Inflammatory macrophage treated with lipopolysaccharide for 4 hours (primary cell): Measurements from ENCODE around the gene PLEKHA5.
"Not testable (repeated sequence)": the region's sequence is repeated elsewhere in the genome, so short reads cannot be mapped to it uniquely, and the experiment has no call there.

Experiments used
- DNase-seq: peaks from one replicate; pipeline ENCODE4 v3.0.0-alpha.2; 2020

The PLEKHA5 gene, protein sequence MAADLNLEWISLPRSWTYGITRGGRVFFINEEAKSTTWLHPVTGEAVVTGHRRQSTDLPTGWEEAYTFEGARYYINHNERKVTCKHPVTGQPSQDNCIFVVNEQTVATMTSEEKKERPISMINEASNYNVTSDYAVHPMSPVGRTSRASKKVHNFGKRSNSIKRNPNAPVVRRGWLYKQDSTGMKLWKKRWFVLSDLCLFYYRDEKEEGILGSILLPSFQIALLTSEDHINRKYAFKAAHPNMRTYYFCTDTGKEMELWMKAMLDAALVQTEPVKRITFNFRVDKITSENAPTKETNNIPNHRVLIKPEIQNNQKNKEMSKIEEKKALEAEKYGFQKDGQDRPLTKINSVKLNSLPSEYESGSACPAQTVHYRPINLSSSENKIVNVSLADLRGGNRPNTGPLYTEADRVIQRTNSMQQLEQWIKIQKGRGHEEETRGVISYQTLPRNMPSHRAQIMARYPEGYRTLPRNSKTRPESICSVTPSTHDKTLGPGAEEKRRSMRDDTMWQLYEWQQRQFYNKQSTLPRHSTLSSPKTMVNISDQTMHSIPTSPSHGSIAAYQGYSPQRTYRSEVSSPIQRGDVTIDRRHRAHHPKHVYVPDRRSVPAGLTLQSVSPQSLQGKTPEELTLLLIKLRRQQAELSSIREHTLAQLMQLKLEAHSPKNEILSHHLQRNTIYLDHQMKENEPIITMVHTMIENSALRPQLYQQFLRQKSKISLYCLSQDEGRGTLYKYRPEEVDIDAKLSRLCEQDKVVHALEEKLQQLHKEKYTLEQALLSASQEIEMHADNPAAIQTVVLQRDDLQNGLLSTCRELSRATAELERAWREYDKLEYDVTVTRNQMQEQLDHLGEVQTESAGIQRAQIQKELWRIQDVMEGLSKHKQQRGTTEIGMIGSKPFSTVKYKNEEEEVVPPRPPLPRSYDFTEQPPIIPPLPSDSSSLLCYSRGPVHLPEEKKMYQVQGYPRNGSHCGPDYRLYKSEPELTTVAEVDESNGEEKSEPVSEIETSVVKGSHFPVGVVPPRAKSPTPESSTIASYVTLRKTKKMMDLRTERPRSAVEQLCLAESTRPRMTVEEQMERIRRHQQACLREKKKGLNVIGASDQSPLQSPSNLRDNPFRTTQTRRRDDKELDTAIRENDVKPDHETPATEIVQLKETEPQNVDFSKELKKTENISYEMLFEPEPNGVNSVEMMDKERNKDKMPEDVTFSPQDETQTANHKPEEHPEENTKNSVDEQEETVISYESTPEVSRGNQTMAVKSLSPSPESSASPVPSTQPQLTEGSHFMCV

DNA sequence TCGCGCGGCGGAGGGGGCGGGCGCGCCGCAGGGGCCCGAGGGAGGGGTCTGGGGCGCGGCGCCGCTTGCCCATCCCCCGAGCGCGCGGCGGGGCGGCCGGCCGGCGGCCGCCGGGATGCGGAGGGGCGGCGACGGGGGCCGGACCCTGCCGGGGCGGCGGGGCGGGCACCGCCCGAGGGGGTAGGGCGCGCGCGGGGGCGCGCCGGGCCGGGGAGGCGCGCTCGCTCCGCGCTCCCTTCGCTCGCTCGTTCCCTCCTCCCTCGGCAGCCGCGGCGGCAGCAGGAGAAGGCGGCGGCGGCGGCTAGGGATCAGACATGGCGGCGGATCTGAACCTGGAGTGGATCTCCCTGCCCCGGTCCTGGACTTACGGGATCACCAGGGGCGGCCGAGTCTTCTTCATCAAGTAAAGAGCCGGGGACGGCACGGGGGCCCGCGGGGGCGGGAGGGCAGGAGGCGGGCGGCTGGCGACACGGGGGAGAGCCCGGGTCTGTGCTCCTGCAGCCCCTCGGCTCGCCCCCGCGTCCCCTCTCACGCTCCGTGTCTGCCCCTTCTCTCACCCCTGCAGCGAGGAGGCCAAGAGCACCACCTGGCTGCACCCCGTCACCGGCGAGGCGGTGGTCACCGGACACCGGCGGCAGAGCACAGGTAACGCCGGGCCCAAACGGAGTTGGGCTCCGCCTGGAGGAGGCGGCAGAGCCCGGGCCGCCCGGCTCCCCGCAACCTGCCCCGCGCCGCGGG lies at the start of gene PLEKHA5:
Gene PLEKHA5 (plus strand): TSS at position 248 of the 738 bp plus-strand sequence. CDS start 67 bp downstream, at position 315.
- peak; percentile 56 for DNase-seq

DNA sequence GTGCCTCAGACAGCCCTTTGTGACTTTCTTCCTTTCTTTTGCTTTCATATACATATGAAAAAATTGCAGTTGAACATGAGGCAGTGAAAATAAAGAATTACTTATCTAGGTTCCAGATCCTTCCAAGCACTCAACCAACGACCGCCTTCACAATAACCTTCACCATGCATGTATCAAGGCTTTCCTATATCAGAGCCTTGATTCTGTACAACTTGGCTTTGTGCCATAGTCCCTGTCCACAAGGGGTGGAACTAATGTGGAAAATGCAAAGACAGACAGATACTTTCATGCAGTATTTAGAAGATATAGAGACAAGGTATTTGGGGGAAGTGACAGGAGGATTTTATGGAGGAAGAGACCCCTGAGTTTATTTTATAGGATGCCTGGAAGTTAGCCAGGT lies 48.6 kb upstream of the PLEKHA5 start:
- DNase-seq, result no peak

DNA sequence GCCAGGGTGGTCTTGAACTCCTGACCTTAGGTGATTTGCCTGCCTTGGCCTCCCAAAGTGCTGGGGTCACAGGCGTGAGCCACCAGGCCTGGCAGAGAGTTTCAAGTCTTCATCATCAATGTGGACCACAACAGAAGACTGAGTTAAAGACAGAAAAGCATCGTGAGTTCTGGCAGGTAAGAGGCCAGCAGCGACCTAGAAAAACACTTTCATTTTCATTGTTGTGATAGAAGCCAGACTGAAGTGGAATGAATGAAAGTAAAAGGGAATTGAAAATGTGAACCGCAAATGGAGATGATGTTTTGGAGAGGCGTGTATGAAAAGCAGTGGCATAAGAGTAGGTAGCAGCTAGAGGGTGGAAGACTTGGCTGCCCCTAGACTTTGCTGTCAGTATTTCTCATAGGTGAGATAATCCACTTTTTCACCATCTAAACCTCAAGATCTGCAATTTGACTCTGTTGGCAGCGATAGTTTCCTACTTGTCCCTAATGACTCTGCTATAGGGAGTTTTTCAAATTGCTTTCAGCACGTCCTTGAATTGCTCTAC lies 47.1 kb upstream of the PLEKHA5 start:
- DNase-seq, result no peak

DNA sequence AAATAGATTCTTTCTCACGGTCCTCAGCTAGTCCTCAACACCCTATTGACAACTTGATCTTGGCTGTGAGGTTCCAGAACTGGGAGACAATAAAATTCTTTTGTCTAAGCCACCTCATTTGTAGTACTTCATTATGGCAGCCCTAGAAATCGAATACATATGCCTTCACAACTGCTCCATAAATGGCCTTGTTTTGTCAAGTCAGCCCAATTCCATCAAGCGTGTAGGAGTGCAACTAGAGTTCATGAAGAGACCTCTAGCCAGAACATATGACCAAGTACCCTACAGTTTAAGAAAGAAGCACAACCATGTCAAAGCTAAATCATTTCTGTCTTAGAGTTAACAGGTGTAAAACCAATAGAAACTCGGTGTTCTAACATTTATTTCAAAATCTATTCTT lies 45.0 kb upstream of the PLEKHA5 start:
- no peak for DNase-seq

DNA sequence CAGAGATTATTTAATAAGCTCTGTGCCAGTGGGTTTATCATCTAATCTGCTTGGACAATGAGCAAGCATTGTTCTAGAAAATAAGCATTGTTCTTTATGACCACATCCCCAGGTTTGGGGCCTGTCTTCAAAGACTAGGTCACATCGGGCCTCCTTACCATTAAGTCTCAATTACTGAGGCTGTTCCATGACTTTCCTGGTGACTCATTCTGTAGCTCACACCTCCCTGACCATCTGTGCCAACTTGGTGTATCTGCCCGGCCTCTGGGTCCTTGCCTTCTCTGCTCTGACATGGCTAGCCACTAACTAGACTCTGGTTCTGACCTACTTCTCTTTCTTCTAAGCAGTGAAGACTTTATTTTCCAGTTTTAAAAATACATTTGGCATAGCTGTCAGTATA lies 44.4 kb upstream of the PLEKHA5 start:
- no peak for DNase-seq

DNA sequence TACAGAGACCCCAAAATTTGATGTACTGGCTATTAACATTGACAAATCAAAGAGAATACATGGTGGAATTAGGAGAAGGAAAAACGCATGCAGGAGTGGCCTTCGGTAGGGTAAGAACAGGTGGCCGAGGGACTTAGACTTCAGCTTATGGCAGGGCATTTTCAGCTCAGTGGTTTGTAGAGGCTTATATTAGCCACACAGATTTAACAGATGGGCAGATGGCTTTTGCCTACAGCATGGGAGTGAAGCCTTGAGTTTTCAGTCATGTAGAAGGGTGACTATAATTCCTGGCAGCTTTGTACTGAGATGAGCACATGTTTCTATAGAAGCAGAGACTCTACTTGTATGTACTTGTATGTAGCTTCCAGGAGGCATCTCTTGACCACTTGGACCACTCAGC lies 40.9 kb upstream of the PLEKHA5 start:
- no peak for DNase-seq

DNA sequence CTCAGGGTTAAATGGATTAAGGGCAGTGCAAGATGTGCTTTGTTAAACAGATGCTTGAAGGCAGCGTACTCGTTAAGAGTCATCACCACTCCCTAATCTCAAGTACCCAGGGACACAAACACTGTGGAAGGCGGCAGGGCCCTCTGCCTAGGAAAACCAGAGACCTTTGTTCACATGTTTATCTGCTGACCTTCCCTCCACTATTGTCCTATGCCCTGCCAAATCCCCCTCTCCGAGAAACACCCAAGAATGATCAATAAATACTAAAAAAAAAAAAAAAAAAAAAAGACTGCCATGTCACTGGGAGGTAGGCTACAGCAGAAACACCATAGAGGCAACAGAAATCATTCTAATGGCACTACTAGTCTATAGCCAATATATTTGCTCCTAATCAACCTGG lies 37.1 kb upstream of the PLEKHA5 start:
- not testable (repeated sequence) for DNase-seq

DNA sequence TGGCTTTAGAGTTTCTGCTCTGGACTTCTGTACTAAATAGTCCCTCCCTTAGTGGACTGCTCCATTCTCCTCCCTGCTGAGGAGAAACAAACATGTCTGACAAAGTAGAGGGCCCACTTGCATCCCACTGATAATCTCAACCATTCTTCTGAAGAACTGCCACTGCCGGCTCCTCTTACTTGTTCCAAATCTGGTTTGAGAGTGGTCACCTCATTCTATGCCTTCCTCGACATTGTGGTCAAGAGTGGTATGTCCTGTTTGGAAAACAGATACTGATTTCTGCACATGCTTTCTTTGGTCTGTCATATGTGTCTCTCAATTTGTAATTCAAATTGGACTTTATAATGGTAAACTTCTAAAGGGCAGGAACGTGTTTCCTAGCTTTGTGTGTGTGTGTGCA lies 36.3 kb upstream of the PLEKHA5 start:
- no peak for DNase-seq

DNA sequence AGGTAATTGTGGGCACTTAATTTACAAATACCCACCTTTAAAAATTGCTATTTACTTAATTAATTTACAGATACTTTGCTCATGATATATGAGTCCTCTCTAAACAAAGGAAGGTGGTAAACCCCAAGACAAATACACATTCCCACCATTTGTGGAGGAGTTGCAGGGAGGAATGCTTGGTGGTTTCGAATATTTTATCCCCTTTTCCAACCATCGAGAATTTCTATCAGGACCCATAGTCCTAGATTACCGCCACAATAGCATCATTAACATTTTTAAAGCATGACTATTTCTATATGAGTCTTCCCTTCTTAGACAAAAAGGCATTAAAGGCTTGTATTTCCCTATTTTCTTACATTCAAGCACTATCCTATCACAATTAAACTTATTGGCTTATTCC lies 34.2 kb upstream of the PLEKHA5 start:
- no peak for DNase-seq

DNA sequence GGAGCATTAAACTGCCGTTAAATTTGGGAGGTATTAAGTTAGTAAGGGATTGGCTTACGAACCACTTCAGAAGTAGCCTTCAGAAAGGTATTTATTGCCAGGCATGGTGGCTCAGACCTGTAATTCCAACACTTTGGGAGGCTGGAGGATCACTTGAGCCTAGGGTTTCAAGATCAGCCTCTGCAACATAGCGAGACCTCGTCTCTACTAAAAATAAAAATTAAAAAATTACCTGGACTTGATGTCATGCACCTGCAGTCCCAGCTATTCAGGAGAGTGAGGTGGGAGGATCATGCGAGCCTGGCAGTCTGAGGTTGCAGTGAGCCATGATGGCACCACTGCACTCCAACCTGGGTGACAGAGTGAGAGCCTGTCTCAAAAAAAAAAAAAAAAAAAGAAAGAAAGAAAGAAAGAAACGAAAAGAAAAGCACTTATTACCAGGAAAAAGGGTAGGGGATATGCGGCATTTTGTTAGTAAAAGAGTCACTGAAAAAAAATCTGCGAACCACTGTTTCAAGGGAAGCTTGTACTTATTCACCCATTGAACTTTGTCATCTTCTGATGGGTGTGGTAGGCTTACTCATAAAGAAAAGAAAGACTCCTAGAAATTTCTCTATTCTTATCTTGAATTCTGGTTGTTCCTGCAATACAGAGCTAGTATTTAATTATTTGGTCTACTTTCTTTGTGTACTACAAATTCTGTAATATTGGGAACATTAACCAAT lies 33.6 kb upstream of the PLEKHA5 start:
- no peak for DNase-seq

DNA sequence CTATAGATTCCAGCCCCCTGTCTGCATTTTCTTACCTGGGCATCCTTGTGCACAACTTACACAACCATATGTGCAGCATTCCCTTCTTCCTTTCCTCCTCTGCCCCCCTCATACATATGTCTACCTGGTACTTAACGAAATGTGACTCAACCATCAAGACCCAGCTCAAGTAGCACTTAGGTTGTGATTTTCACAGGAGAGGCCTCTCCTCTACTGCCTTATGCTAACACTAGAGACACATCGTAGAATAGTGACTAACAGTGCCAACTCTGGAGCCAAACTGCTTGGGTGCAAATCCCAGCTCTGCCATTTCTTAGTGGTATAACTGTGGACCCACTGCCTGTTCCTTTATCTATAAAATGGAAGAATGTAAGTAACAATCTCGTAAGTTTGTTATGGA lies 24.1 kb upstream of the PLEKHA5 start:
- DNase-seq, result no peak

DNA sequence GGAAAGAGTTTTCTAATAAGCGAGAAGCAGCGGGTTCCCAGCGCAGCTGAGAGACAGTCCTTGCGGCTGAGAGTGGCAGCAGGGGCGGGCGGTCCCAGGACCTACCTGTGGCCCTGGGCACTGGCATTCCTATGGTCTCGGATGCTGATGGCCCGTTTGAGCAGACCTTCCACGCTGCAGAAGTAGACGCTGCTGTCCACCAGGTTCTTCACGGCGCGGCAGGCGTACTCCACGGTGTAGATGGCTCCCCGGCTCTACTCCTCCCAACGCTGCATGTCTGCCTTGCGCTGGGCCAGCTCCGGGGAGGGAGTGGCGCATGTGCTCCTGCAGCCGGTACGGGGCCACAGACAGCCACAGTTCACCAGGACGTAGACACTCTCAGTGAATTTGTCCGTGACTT lies 21.8 kb upstream of the PLEKHA5 start:
- no peak for DNase-seq

DNA sequence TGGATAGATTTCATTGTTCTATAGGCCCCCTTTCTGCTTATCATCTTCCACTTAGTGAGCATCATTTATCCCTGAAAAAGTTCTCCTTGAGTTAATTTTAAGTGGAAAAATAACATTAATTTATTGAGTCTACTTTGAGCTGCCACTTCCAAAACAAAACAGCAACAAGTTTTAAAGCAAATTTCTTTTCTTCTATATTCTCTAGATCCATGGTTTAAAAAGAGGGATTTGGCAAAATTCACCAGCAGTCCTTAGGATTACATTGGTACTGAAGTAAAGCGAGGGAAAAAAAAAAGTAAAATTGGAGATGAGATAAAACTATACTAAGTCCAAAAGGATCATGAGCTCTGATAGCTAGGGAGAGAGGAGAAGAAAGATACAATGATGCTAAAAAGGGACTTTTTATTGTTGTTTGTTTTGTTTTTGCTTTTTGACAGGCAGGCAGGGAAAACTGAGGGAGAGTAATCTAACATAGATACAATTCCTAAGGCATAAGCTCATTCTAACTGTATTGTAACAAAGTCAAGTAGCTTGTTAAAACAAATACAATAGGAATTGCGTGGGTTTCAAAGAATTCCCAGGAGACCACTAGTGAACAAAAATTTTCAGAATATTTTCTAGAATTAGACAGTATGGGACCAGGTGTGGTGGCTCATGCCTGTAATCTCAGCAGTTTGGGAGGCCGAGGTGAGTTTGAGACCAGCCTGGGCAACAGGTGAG lies 19.2 kb upstream of the PLEKHA5 start:
- no peak for DNase-seq

DNA sequence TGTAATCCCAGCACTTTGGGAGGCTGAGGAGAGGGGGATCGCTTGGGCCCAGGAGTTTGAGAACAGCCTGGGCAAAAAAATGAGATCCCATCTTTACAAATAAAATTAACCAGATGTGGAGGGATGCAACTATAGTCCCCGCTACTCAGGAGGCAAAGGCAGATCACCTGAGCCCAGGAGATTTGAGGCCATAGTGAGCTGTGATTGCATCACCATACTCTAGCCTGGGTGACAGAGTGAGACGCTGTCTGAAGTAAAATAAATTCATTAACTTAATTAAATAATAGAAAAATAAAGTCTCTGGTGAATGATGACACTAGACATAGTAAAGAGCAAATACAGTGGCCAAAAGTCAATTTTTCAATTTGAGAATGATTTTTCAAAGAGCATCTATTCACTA lies 16.1 kb upstream of the PLEKHA5 start:
- DNase-seq, result no peak

DNA sequence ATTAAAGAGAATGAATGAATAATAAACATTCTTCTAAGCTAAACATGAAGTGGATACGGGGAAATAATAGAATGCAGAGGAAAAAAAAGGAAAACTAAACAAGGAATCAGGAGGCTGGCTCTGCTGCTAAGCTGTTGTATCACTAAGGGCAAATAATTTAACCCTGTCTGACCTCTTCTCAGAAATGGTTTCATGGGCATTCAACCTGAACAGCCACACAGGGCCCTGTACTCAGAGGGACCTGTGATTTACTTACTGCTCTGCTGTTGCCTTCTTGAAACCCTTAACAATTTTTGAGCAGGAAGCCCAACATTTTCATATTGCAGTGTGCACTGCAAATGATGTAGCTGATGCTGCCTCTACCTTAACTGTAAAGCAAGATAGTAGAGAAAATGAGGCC lies 14.2 kb upstream of the PLEKHA5 start:
- DNase-seq, result no peak

DNA sequence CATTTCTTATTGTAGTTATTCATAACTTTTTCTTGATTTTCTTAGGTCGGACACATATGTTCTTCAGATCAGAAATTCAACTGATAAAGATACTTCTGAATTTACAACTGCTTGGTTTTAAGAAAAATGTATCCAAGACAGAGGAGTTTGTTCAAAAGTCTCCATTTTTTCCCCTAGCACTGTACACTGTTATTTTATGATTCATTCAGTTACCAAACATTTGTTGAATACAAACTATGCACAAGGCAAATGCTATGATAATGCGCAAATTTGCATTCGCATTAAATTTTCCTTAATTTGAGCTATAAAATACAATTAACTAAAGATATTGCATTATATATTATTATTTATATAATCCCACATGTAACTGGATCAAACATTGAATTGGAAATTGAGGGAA lies 10.1 kb upstream of the PLEKHA5 start:
- no peak for DNase-seq

DNA sequence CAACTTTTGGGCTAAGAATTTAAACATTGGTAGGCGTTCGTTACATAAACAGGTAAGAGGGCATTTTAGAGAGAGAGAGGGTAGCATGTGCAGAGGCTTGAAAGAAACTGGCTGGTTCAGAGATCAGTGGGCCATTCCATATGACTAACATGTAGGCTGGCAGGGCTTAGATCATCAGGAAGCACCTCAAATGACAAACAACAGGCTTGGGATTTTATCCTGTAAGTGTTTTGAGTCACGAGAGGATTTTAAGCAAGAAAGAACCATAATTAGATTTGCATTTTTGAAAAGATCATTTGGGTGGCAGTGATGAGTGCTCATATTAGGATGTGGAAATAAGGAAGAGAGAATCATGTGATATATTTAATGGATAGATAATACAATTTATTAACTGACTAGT lies 8.7 kb upstream of the PLEKHA5 start:
- DNase-seq, result no peak

DNA sequence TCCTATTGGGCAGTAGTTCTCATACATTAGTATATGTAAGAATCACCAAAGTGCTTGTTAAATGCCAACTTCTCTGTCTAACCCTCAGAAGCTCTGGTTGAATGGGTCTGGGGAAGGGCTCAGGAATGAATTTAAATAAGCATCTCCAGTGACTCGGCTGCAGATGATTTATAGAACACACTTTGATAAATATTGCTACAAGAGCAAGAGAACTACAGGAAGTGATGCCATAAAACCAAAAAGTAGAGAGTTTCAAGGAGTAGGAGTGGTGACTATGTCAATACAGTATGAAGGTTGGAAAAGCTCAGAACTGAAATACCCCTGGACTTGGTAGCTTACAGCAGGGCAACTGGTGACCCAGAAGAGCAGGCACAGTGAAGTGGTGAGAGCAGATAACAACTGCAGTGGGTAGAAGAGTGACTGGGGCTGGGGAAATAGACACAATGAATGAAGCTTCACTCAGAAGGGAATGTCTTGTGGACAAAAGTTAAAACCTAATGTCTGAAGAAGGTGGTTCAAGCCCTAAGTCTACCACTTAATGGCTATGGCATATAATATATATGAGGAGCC lies 8.0 kb upstream of the PLEKHA5 start:
- DNase-seq, result no peak

DNA sequence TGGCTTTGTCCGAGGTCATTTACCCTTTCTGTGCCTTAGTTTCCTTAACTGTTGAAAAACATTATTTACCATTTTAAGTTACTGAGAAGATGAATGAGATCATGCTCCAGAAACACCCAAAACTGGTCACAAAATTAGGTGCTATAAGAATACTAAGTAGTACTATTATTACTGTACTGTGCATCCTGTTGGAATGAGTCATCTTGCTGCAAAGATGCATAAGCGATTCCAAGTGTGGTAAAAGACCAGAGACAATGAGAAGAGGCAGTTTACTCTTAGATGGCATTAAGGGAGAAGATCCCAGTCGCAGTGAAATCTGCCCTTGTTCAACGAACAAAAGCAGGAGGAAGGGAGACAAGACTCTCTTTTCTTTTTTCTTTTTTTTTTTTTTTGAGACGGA lies 4.2 kb upstream of the PLEKHA5 start:
- DNase-seq, result no peak

DNA sequence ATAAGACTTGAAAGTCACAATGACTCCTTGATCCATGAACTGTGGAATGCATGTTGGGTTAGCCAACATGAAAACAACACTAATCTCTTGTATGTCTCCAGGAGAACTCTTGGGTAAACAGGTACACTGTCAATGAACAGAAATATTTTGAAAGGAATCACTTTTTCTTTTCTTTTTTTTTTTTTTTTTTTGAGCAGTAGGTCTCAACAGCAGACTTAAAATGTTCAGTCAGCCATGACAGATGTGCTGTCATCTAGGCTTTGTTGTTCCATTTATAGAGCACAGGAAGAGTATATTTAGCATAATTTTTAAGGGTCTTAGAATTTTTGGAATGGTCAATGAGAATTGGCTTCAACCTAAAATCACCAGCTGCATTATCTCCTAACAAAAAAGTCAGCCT lies 2.3 kb upstream of the PLEKHA5 start:
- DNase-seq, result no peak

DNA sequence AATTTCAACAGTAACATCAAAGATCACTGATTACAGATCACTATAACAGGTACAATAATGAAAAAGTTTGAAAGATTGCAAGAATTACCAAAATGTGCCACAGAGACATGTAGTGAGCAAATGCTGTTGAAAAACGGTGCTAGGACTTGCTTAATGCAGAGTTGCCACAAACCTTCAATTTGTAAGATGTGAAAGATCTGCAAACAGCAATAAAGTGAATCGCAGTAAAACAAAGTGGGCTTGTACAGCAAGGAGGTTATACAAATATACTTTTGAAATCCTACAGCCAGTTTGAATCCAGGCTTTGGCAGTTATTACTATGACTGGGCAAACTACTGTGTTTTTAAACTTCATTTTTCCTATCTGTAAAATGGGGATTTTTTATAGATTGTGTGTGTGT lies 1.0 kb upstream of the PLEKHA5 start:
- no peak for DNase-seq
